ENCODE data around the gene STAG3.

DNA sequence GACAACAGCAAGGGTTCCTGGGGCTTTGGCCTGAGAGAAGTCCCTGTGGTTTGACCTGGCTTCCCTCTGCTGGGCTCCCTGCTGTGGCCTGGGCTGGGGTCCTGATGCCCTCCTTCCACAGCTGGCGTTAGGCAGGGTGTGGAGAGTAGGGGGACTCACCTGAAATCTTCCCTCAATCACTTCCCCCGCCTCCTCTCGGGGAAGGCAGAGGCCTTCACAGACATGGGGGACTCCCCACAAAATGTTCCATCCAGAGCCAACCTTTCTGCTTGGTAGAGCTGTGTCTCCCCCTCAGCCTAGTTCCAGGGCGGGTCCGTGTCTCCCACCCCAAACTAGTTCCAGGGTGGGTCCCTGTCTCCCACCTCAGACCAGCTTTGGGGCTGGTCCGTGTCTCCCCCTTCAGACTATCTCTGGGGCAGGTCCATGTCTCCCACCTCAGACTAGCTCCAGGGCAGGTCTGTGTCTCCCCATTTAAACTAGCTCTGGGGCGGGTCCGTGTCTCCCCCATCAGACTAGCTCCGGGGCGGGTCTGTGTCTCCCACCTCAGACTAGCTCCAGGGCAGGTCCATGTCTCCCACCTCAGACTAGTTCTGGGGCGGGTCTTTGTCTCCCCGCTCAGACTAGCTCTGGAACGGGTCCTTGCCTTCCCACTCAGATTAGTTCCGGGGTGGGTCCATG, 44.2 kb downstream of the STAG3 start:
- no peak for TF ChIP-seq POLR2A (IDR thresholded peaks at IDR 0.05)
- TF ChIP-seq, protein P1, sequence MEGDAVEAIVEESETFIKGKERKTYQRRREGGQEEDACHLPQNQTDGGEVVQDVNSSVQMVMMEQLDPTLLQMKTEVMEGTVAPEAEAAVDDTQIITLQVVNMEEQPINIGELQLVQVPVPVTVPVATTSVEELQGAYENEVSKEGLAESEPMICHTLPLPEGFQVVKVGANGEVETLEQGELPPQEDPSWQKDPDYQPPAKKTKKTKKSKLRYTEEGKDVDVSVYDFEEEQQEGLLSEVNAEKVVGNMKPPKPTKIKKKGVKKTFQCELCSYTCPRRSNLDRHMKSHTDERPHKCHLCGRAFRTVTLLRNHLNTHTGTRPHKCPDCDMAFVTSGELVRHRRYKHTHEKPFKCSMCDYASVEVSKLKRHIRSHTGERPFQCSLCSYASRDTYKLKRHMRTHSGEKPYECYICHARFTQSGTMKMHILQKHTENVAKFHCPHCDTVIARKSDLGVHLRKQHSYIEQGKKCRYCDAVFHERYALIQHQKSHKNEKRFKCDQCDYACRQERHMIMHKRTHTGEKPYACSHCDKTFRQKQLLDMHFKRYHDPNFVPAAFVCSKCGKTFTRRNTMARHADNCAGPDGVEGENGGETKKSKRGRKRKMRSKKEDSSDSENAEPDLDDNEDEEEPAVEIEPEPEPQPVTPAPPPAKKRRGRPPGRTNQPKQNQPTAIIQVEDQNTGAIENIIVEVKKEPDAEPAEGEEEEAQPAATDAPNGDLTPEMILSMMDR (IDR thresholded peaks at IDR 0.05), result no peak
